ENCODE data around the gene CCDC60. TPM values are rescaled to one million over a fixed set of nuclear protein-coding genes. Genes with fewer than 3 reads are reported as not detected.

The CCDC60 gene
- total RNA-seq, 1 experiment from 2014 or later = not detected

- ChIA-PET CTCF (no interaction called here), POLR2A (no interaction called here), RAD21 (ENCODE audit: low non-redundant PET in 1 of 2, low total read pairs in 2 of 2, uncharacterized antibody in 2 of 2, unreplicated experiment in 2 of 2) (no interaction called here)
- no peak overlapping the region for H3K4me3 ChIP-seq (replicated peaks in 1 of 2; ENCODE audit: low read depth in 1 of 2, low read length in 2 of 2)
- no peak overlapping the region for H2AFZ ChIP-seq (ENCODE audit: low read depth, low read length, poor library complexity, severe bottlenecking)
- no peak overlapping the region for H3K9ac ChIP-seq (ENCODE audit: low read length)
- no peaks in the 10 kb centered on the region for H3K9me2 ChIP-seq (ENCODE audit: insufficient read depth)
- no peaks in the 10 kb centered on the region for H3K4me1 ChIP-seq (ENCODE audit: control insufficient read depth in 1 of 2, insufficient read depth in 2 of 2, low read length in 2 of 2)
- no peak overlapping the region for H3K27ac ChIP-seq (ENCODE audit: low read depth, low read length)
- no peaks in the 10 kb centered on the region for H3K36me3 ChIP-seq (ENCODE audit: control insufficient read depth in 1 of 2, insufficient read depth in 2 of 2, low read length in 2 of 2)
- H4K20me1 ChIP-seq (ENCODE audit: insufficient read depth) = no peaks in the 10 kb centered on the region
- intact Hi-C loops (cut with micrococcal nuclease) = no loop called here
- no peaks in the 10 kb centered on the region for H3K9me3 ChIP-seq (ENCODE audit: control insufficient read depth in 1 of 2, insufficient read depth in 1 of 2, low read depth in 1 of 2, low read length in 2 of 2)
- BruUV-seq (replicated peaks) = no TSS peak
- no peak for ATAC-seq
- DNase-seq (ENCODE audit: low read depth, low spot score) = no peak
- H3K79me2 ChIP-seq (ENCODE audit: insufficient read depth, low read length) = no peaks in the 10 kb centered on the region
- peaks cover 43% of the 10 kb centered on the region; the same call in 1 of the 2 replicates for H3K27me3 ChIP-seq (ENCODE audit: insufficient read depth, low read length)
- TF ChIP-seq RAD21 (IDR thresholded peaks at IDR 0.05; ENCODE audit: low read depth) (no peak), MAX (IDR thresholded peaks at IDR 0.05) (no peak), JUND (IDR thresholded peaks at IDR 0.05) (no peak), CTCF (IDR thresholded peaks at IDR 0.05 in 2 of 3, conservative IDR thresholded peaks at IDR 0.05 in 1 of 3; ENCODE audit: borderline replicate concordance in 1 of 3, insufficient read depth in 1 of 3, low read depth in 2 of 3, low read length in 2 of 3) (no peak), POLR2AphosphoS5 (IDR thresholded peaks at IDR 0.05; ENCODE audit: low read depth, low read length) (no peak), CEBPB (IDR thresholded peaks at IDR 0.05; ENCODE audit: low read depth) (no peak), ELF1 (IDR thresholded peaks at IDR 0.05; ENCODE audit: borderline replicate concordance, low read depth) (no peak), ZNF274 (IDR thresholded peaks at IDR 0.05; ENCODE audit: low read depth, low read length) (no peak), CBX3 (IDR thresholded peaks at IDR 0.05; ENCODE audit: low read depth) (no peak), SIN3A (IDR thresholded peaks at IDR 0.05; ENCODE audit: low read depth) (no peak), EZH2 (IDR thresholded peaks at IDR 0.05) (no peak), TCF7L2 (IDR thresholded peaks at IDR 0.05; ENCODE audit: borderline replicate concordance, extremely low read depth, insufficient read depth, insufficient read length) (no peak), FOSL1 (IDR thresholded peaks at IDR 0.05; ENCODE audit: low read depth) (no peak), ZBTB33 (IDR thresholded peaks at IDR 0.05; ENCODE audit: extremely low read depth, insufficient replicate concordance, low read length) (no peak), SRF (IDR thresholded peaks at IDR 0.05; ENCODE audit: low read depth) (no peak), EZH2phosphoT487 (IDR thresholded peaks at IDR 0.05; ENCODE audit: borderline replicate concordance) (no peak), REST (IDR thresholded peaks at IDR 0.05; ENCODE audit: low read depth) (no peak)
- no peak overlapping the region for H3K4me2 ChIP-seq (ENCODE audit: low read length)
These were observed 40.3 kb upstream of the CCDC60 start for GRCh38 chr12:119294211-119294610.

All from HCT116 (cell line).